HCT116 (cell line): ENCODE data around the gene GRIN3A. TPM values are rescaled to one million over a fixed set of nuclear protein-coding genes. Genes with fewer than 3 reads are reported as not detected.

ENCODE experiments used
- ATAC-seq: fragments of 200-7000 bp; cut with Tn5 transposase; 2 replicates; pipeline ENCODE4 v1.9.1; 2020; ENCODE audit warnings: mild to moderate bottlenecking, moderate library complexity
- BruUV-seq: library from RNA; stranded (reverse); fragments of 400-500 nt; replicated peaks from 2 replicates; lab custom pipeline; 2021; lab: Mats Ljungman, UMichigan
- CTCF ChIA-PET: fragments of 300-600 bp; sonication (Branson Sonifier 250); formaldehyde crosslinking; loops from one replicate; lab custom pipeline; 2021; ENCODE audit warnings: antibody characterized with exemption; lab: Charles Lee
- POLR2A ChIA-PET: fragments of 300-600, 350-600 bp; sonication (Branson Sonifier 250); formaldehyde crosslinking; loops from one replicate; lab custom pipeline; 2021; ENCODE audit warnings: antibody characterized with exemption; lab: Charles Lee
- RAD21 ChIA-PET, 2 experiments: fragments of 300-600 bp; sonication (Branson Sonifier 250); formaldehyde crosslinking; loops; one replicate each; lab custom pipeline; 2023; ENCODE audit warnings: low total read pairs in 2 of 2; ENCODE audit not compliant: uncharacterized antibody in 2 of 2, unreplicated experiment in 2 of 2, low non-redundant PET in 1 of 2; lab: Charles Lee
- DNase-seq: peaks from one replicate; pipeline ENCODE4 v3.0.0-alpha.2; 2010; ENCODE audit warnings: low read depth, low spot score
- H2AFZ ChIP-seq: fragments of 200-600 bp; shearing (Covaris generic), sonication (generic); 2 replicates; pipeline ENCODE4 v1.6.1; 2017; ENCODE audit warnings: low read depth, mixed run types, mixed read lengths, antibody characterized with exemption, low read length; ENCODE audit not compliant: poor library complexity, severe bottlenecking
- H3K27ac ChIP-seq: 2 replicates; pipeline ENCODE4 v1.5.1; 2012; ENCODE audit warnings: low read depth, low read length
- H3K27me3 ChIP-seq: fragments of 200-600 bp; sonication (generic); 2 replicates; pipeline ENCODE4 v1.6.1; 2016; ENCODE audit warnings: mixed run types, low read length, mixed read lengths; ENCODE audit not compliant: insufficient read depth
- H3K36me3 ChIP-seq, 2 experiments: fragments of 200-500 bp in 1 of 2; fragments of 200-600 bp in 1 of 2; sonication (Bioruptor generic) in 1 of 2; sonication (generic) in 1 of 2; 2 replicates each; pipeline versions ENCODE4 v1.5.1 to v1.6.1; 2014 to 2016; ENCODE audit warnings: low read length in 2 of 2, inconsistent platforms in 1 of 2, mixed read lengths in 1 of 2, mixed run types in 1 of 2; ENCODE audit not compliant: insufficient read depth in 2 of 2, control insufficient read depth in 1 of 2
- H3K4me1 ChIP-seq, 2 experiments: fragments of 200-600 bp in 1 of 2; sonication (generic) in 1 of 2; 2 replicates each; pipeline versions ENCODE4 v1.5.1 to v1.6.1; 2012 to 2017; ENCODE audit warnings: low read length in 2 of 2, inconsistent platforms in 1 of 2, mild to moderate bottlenecking in 1 of 2, mixed read lengths in 1 of 2, mixed run types in 1 of 2, moderate library complexity in 1 of 2; ENCODE audit not compliant: insufficient read depth in 2 of 2, control insufficient read depth in 1 of 2
- H3K4me2 ChIP-seq: fragments of 200-600 bp; sonication (generic); 2 replicates; pipeline ENCODE4 v1.6.1; 2017; ENCODE audit warnings: mixed run types, low read length, mixed read lengths
- H3K4me3 ChIP-seq, 2 experiments: fragments of 200-600 bp in 1 of 2; sonication (generic) in 1 of 2; replicated peaks in 1 of 2; 2 replicates each; pipeline ENCODE4 v1.5.1; 2011 to 2016; ENCODE audit warnings: low read length in 2 of 2, control low read depth in 1 of 2, low read depth in 1 of 2, mild to moderate bottlenecking in 1 of 2, mixed read lengths in 1 of 2, mixed run types in 1 of 2
- H3K79me2 ChIP-seq: fragments of 200-600 bp; sonication (generic); 2 replicates; pipeline ENCODE4 v1.6.1; 2017; ENCODE audit warnings: mild to moderate bottlenecking, mixed run types, low read length, moderate library complexity, mixed read lengths; ENCODE audit not compliant: insufficient read depth
- H3K9ac ChIP-seq: fragments of 200-600 bp; sonication (generic); 2 replicates; pipeline ENCODE4 v1.6.1; 2016; ENCODE audit warnings: low read length, mixed read lengths
- H3K9me2 ChIP-seq: fragments of 200-600 bp; sonication (generic), shearing (Covaris generic); 2 replicates; pipeline ENCODE4 v1.6.1; 2017; ENCODE audit warnings: mixed run types, mild to moderate bottlenecking, moderate library complexity; ENCODE audit not compliant: insufficient read depth
- H3K9me3 ChIP-seq, 2 experiments: fragments of 200-500 bp in 1 of 2; fragments of 200-600 bp in 1 of 2; sonication (Bioruptor generic) in 1 of 2; sonication (generic) in 1 of 2; 2 replicates each; pipeline ENCODE4 v1.6.1; 2014 to 2017; ENCODE audit warnings: low read length in 2 of 2, mixed read lengths in 2 of 2, inconsistent platforms in 1 of 2, low read depth in 1 of 2, mild to moderate bottlenecking in 1 of 2, mixed run types in 1 of 2, moderate library complexity in 1 of 2; ENCODE audit not compliant: control insufficient read depth in 1 of 2, insufficient read depth in 1 of 2
- H4K20me1 ChIP-seq: fragments of 200-600 bp; sonication (generic), shearing (Covaris generic); 2 replicates; pipeline ENCODE4 v1.6.1; 2017; ENCODE audit warnings: mixed run types, mild to moderate bottlenecking, moderate library complexity; ENCODE audit not compliant: insufficient read depth
- ATF3 ChIP-seq: IDR thresholded peaks from 2 replicates; pipeline ENCODE4 v1.6.1; 2012
- ELF1 ChIP-seq: IDR thresholded peaks from 2 replicates; pipeline ENCODE4 v1.6.1; 2012; ENCODE audit warnings: low read depth, borderline replicate concordance
- FOSL1 ChIP-seq: IDR thresholded peaks from 2 replicates; pipeline ENCODE4 v1.6.1; 2012; ENCODE audit warnings: low read depth
- POLR2A ChIP-seq: IDR thresholded peaks from 2 replicates; pipeline ENCODE4 v1.7.0; 2011; ENCODE audit warnings: borderline replicate concordance; ENCODE audit not compliant: insufficient read depth, insufficient read length; ENCODE audit errors: extremely low read depth
- POLR2AphosphoS5 ChIP-seq: IDR thresholded peaks from 2 replicates; pipeline ENCODE4 v1.6.1; 2011; ENCODE audit warnings: mild to moderate bottlenecking, low read depth, low read length, moderate library complexity
- RAD21 ChIP-seq: IDR thresholded peaks from 2 replicates; pipeline ENCODE4 v1.6.1; 2012; ENCODE audit warnings: low read depth, mild to moderate bottlenecking
- SP1 ChIP-seq: IDR thresholded peaks from 2 replicates; pipeline ENCODE4 v1.6.1; 2012; ENCODE audit warnings: low read depth
- TCF7L2 ChIP-seq: IDR thresholded peaks from 2 replicates; pipeline ENCODE4 v1.7.0; 2011; ENCODE audit warnings: borderline replicate concordance, inconsistent platforms; ENCODE audit not compliant: insufficient read depth, insufficient read length; ENCODE audit errors: extremely low read depth
- YY1 ChIP-seq: IDR thresholded peaks from 2 replicates; pipeline ENCODE4 v1.6.1; 2011; ENCODE audit warnings: low read length, low read depth, moderate library complexity, mild to moderate bottlenecking; ENCODE audit not compliant: insufficient replicate concordance; ENCODE audit errors: extremely low read depth
- ZFX ChIP-seq: fragments of 450-650 bp; IDR thresholded peaks from 2 replicates; pipeline ENCODE4 v1.6.1; 2017
- intact Hi-C: fragments of 100-400 bp; cut with micrococcal nuclease; formaldehyde crosslinking; loops from 2 replicates; pipeline ENCODE4 v1.10.0; 2022
- total RNA-seq: library from RNA; stranded (reverse); gene quantifications from one replicate; pipeline ENCODE4 v1.2.1, GENCODE V29; 2021; ENCODE audit not compliant: unreplicated experiment

GRIN3A gene
- total RNA-seq, 1 experiment from 2014 or later: not detected

GRCh38 chr9:101533334-101534204 lies 204.9 kb downstream of the GRIN3A start, which contains the start of gene RNF20:
RNF20 (plus strand) TSS chr9:101533853; CDS start chr9:101535424, 1,571 bp downstream.
- intact Hi-C loops: loop anchor here (2.0 to 5.0 kb wide), 2 partner anchors 47 to 136 kb away; partner anchors contain the start of genes MRPL50 and ZNF189
- TSS peak; percentile 92 for BruUV-seq

More at GRCh38 chr9:101533334-101534204, 204.9 kb downstream of the GRIN3A start, which contains the start of gene RNF20:
- ChIA-PET POLR2A (interaction anchor here (1.3 kb wide), 1 partner anchor 72 kb away, joined by 5 read pairs; no protein-coding TSS in a partner anchor), CTCF (interaction anchor here (0.8 to 5.2 kb wide), 6 partner anchors 47 to 222 kb away, joined by 3 to 52 read pairs (median 5); a partner anchor contains a TSS), RAD21 (interaction anchor here in 1 of 2 experiments (0.9 kb wide), 2 partner anchors 75 kb away, joined by 3 read pairs; no protein-coding TSS in a partner anchor)
- ATAC-seq (peak; percentile 93), DNase-seq (peak; percentile 98)
- H3K4me3 ChIP-seq: peak within 1 kb of the TSS; percentile 92 to 96
- H3K4me2 ChIP-seq: peak within 1 kb of the TSS; percentile 90
- H2AFZ ChIP-seq: peak within 1 kb of the TSS; percentile 96
- peak within 1 kb of the TSS; percentile 89 for H3K9ac ChIP-seq
- H3K27ac ChIP-seq: peak within 1 kb of the TSS; percentile 59
- H3K27me3 ChIP-seq: no peaks in the 10 kb centered on the region
- peaks cover 4 to 6% of the 10 kb centered on the region in 2 experiments; a peak in 2 of 4 replicates for H3K36me3 ChIP-seq
- no peaks in the 10 kb centered on the region for H4K20me1 ChIP-seq
- H3K9me2 ChIP-seq: no peaks in the 10 kb centered on the region
- H3K9me3 ChIP-seq: no peaks in the 10 kb centered on the region
- H3K4me1 ChIP-seq: peaks cover 0 to 14% of the 10 kb centered on the region in 2 experiments; a peak in 3 of 4 replicates
- TF ChIP-seq ELF1 (peak; percentile 93), RAD21 (no peak), SP1 (peak; percentile 79), POLR2AphosphoS5 (peak; percentile 88), FOSL1 (no peak), ATF3 (no peak), TCF7L2 (peak; percentile 83), YY1 (peak; percentile 27), ZFX (peak; percentile 77), POLR2A (peak; percentile 29)
- H3K79me2 ChIP-seq: peaks cover 41% of the 10 kb centered on the region
